Testis (tissue), 3 donors: ENCODE data around the gene NPC1L1. TPM values are rescaled to one million over a fixed set of nuclear protein-coding genes. Genes with fewer than 3 reads are reported as not detected.

ENCODE experiments used
- DNase-seq: peaks from one replicate; pipeline ENCODE4 v3.0.0-alpha.2; 2019
- H3K27ac ChIP-seq, 2 donors: fragments of 200-600 bp; sonication (generic); one replicate each; pipeline ENCODE4 v1.5.1; 2019
- H3K27me3 ChIP-seq: fragments of 200-600 bp; sonication (generic); one replicate; pipeline ENCODE4 v1.5.1; 2019
- H3K36me3 ChIP-seq: fragments of 200-600 bp; sonication (generic); one replicate; pipeline ENCODE4 v1.5.1; 2017; ENCODE audit warnings: low read depth; ENCODE audit errors: missing control alignments
- H3K4me1 ChIP-seq: fragments of 200-600 bp; sonication (generic); one replicate; pipeline ENCODE4 v1.5.1; 2019
- H3K4me3 ChIP-seq, 2 donors: fragments of 200-600 bp; sonication (generic); one replicate each; pipeline ENCODE4 v1.5.1; 2017 to 2019
- H3K9me3 ChIP-seq: fragments of 200-600 bp; sonication (generic); one replicate; pipeline ENCODE4 v1.5.1; 2017
- CTCF ChIP-seq, 3 experiments: fragments of 450-650 bp in 2 of 3; fragments of 200-600 bp in 1 of 3; sonication (generic) in 1 of 3; IDR thresholded peaks; one replicate each; pipeline ENCODE4 v1.5.1; 2016 to 2019; ENCODE audit warnings: antibody characterized with exemption in 3 of 3, mild to moderate bottlenecking in 2 of 3, moderate library complexity in 1 of 3
- POLR2A ChIP-seq: fragments of 450-650 bp; IDR thresholded peaks from one replicate; pipeline ENCODE4 v1.6.1; 2017; ENCODE audit warnings: antibody characterized with exemption, mild to moderate bottlenecking, moderate library complexity
- WGBS, 2 donors: methylation state at CpG; one replicate each; pipeline ENCODE4 v1.1.5; 2018; 5-methylcytosine and 5-hydroxymethylcytosine counted together
- intact Hi-C: fragments of 100-400 bp; cut with DNase I; formaldehyde crosslinking; loops from one replicate; pipeline ENCODE4 v1.15.1; 2023; ENCODE audit warnings: low total_unique reads
- polyA plus RNA-seq: library from polyadenylated mRNA; stranded (reverse); fragments of 350-450 nt; fragmentation: Illumina TruSeq; extraction: RNeasy Lipid Tissue Mini Kit (QIAGEN cat#74804); gene quantifications from one replicate; pipeline ENCODE4 v1.2.3, GENCODE V29; 2014; ENCODE audit warnings: low read depth, low replicate concordance; ENCODE audit not compliant: insufficient read depth
- total RNA-seq, 2 donors: library from RNA; depleted of rRNA; stranded (reverse); fragments of >200 nt; gene quantifications; one replicate each; pipeline ENCODE4 v1.2.3, GENCODE V29; 2016

The NPC1L1 gene
- total and polyA plus RNA-seq, 3 donors from 2014 or later: 0.37 to 0.83 (median 0.55) TPM

GRCh38 chr7:44522315-44522714, 18.8 kb downstream of the NPC1L1 start:
- H3K36me3 ChIP-seq: no peaks in the 10 kb centered on the region
- TF ChIP-seq POLR2A (no peak), CTCF (IDR thresholded peaks at IDR 0.05) (no peak)
- 88 to 97% methylated on average over 3 of the region's 3 CpGs for WGBS, 2 donors
- intact Hi-C loops: no loop called here
- no peaks in the 10 kb centered on the region for H3K4me1 ChIP-seq
- no peak overlapping the region for H3K27ac ChIP-seq
- no peaks in the 10 kb centered on the region for H3K9me3 ChIP-seq
- no peaks in the 10 kb centered on the region for H3K27me3 ChIP-seq
- DNase-seq: no peak
- no peak overlapping the region for H3K4me3 ChIP-seq

GRCh38 chr7:44521347-44522095, 19.6 kb downstream of the NPC1L1 start:
- no peak for DNase-seq
- H3K4me3 ChIP-seq: no peak overlapping the region
- no peak for TF ChIP-seq CTCF (IDR thresholded peaks at IDR 0.05)
- intact Hi-C loops: no loop called here
- H3K27ac ChIP-seq: no peak overlapping the region
- H3K4me1 ChIP-seq: no peaks in the 10 kb centered on the region
- 81 to 83% methylated on average over 13 to 15 of the region's 15 CpGs for WGBS, 2 donors
- no peaks in the 10 kb centered on the region for H3K36me3 ChIP-seq
- H3K27me3 ChIP-seq: no peaks in the 10 kb centered on the region
- no peaks in the 10 kb centered on the region for H3K9me3 ChIP-seq

- Histone ChIP-seq H3K27ac (no peak overlapping the region), H3K4me3 (no peak overlapping the region), H3K9me3 (no peaks in the 10 kb centered on the region), H3K4me1 (no peaks in the 10 kb centered on the region), H3K36me3 (no peaks in the 10 kb centered on the region), H3K27me3 (no peaks in the 10 kb centered on the region)
- intact Hi-C loops: no loop called here
- 80 to 90% methylated on average over 1 to 5 of the region's 5 CpGs for WGBS, 2 donors
- no peak for TF ChIP-seq POLR2A
- no peak for TF ChIP-seq CTCF (IDR thresholded peaks at IDR 0.05)
- no peak for DNase-seq
Observed at GRCh38 chr7:44520574-44520973, 20.6 kb downstream of the NPC1L1 start.

- 77 to 87% methylated on average over 7 of the region's 7 CpGs for WGBS, 2 donors
Observed at GRCh38 chr7:44519546-44519945, 21.6 kb downstream of the NPC1L1 start.

More at GRCh38 chr7:44519546-44519945, 21.6 kb downstream of the NPC1L1 start:
- H3K27ac ChIP-seq: no peak overlapping the region
- no peaks in the 10 kb centered on the region for H3K36me3 ChIP-seq
- H3K4me1 ChIP-seq: no peaks in the 10 kb centered on the region
- intact Hi-C loops: no loop called here
- H3K4me3 ChIP-seq: no peak overlapping the region
- H3K27me3 ChIP-seq: no peaks in the 10 kb centered on the region
- H3K9me3 ChIP-seq: no peaks in the 10 kb centered on the region
- TF ChIP-seq POLR2A (no peak), CTCF (IDR thresholded peaks at IDR 0.05) (no peak)
- DNase-seq: no peak
